HUES64 (cell line): ENCODE results near the gene KDM2A.
A peak's percentile ranks its signal among the peaks of the same experiment; 100 is the strongest.

ENCODE experiments used
- H3K27ac ChIP-seq: 2 replicates; pipeline ENCODE4 v1.7.0; 2013; ENCODE audit warnings: low read depth, low read length, inconsistent platforms
- H3K27me3 ChIP-seq: 2 replicates; pipeline ENCODE4 v1.6.1; 2013; ENCODE audit warnings: mild to moderate bottlenecking, low read length; ENCODE audit not compliant: insufficient read depth
- H3K36me3 ChIP-seq: 2 replicates; pipeline ENCODE4 v1.6.1; 2013; ENCODE audit warnings: mild to moderate bottlenecking, low read length; ENCODE audit not compliant: insufficient read depth
- H3K4me1 ChIP-seq: 2 replicates; pipeline ENCODE4 v1.6.1; 2013; ENCODE audit warnings: mild to moderate bottlenecking, low read length, moderate library complexity; ENCODE audit not compliant: insufficient read depth
- H3K4me3 ChIP-seq: 2 replicates; pipeline ENCODE4 v1.5.1; 2013; ENCODE audit warnings: mild to moderate bottlenecking, low read length, moderate library complexity
- H3K9ac ChIP-seq: 2 replicates; pipeline ENCODE4 v1.6.1; 2013; ENCODE audit warnings: mild to moderate bottlenecking, low read depth, low read length
- H3K9me3 ChIP-seq: 2 replicates; pipeline ENCODE4 v1.6.1; 2013; ENCODE audit warnings: low read depth, low read length; ENCODE audit not compliant: insufficient read depth
- WGBS: fragments of 150-250, 120-280 bp; methylation state at CpG from one replicate; pipeline ENCODE4 v1.1.7; 2013; ENCODE audit warnings: missing lambda C conversion rate; 5-methylcytosine and 5-hydroxymethylcytosine counted together

KDM2A gene

DNA sequence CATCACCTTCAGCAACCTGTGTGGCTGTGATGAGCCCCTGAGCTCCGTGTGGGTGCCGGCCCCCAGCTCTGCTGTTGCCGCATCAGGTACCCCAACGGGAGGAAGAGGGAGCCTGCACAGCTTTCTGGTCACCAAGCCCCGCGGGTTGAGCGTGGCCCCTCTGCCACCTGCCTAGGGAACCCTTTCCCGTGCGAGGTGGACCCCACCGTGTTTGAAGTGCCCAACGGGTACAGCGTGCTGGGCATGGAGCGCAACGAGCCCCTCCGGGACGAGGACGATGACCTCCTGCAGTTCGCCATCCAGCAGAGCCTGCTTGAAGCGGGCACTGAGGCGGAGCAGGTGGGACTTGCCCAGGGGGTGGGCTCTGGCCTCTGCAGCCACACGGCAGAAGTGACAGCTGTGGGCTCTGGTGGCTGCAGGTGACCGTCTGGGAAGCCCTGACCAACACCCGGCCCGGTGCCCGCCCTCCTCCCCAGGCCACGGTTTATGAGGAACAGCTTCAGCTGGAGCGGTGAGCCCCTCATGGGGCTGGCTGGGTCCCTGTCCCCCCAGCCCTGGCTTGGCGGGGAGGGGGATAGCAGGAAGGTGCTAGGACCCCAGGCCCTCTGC is 182.4 kb downstream of the KDM2A start:
- H3K36me3 ChIP-seq: peaks cover 29% of the 10 kb centered on the region
- no peak overlapping the region for H3K9ac ChIP-seq
- 92% methylated on average over 28 of the region's 28 CpGs for WGBS
- no peaks in the 10 kb centered on the region for H3K9me3 ChIP-seq
- peaks cover 16% of the 10 kb centered on the region for H3K4me1 ChIP-seq
- H3K27ac ChIP-seq: no peak overlapping the region
- H3K4me3 ChIP-seq: peak overlapping the region; percentile 78; the same call in 1 of the 2 replicates
- H3K27me3 ChIP-seq: peaks cover 11% of the 10 kb centered on the region

DNA sequence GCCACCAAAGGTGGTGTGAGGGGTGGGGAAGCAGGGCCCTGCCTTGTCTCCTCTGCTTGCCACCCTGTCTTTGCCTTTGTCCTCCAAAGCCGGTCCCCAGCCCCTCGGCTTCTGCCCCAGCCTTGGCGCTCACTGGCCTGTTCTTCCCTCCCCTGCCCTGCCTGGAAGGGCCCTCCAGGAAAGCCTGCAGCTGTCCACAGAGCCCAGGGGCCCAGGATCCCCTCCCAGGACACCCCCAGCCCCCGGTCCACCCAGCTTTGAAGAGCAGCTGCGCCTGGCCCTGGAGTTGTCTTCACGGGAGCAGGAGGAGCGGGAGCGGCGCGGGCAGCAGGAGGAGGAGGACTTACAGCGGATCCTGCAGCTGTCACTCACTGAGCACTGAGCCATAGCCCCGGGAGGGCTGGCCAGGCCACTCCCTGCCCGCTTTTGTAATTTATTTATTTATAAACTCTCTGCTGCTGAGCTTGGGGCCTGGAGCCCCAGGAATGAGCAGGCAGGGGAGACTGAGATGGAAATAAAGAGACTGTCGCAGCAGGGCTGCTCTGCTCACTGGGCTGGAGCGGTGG is 183.0 kb downstream of the KDM2A start:
- 14% methylated on average over 15 of the region's 15 CpGs for WGBS
- Histone ChIP-seq H3K27me3 (peaks cover 11% of the 10 kb centered on the region), H3K4me1 (peaks cover 16% of the 10 kb centered on the region), H3K9me3 (no peaks in the 10 kb centered on the region), H3K36me3 (peaks cover 26% of the 10 kb centered on the region), H3K9ac (peak overlapping the region; percentile 55), H3K27ac (peak overlapping the region; percentile 86; the same call in 1 of the 2 replicates), H3K4me3 (peak overlapping the region; percentile 78)

DNA sequence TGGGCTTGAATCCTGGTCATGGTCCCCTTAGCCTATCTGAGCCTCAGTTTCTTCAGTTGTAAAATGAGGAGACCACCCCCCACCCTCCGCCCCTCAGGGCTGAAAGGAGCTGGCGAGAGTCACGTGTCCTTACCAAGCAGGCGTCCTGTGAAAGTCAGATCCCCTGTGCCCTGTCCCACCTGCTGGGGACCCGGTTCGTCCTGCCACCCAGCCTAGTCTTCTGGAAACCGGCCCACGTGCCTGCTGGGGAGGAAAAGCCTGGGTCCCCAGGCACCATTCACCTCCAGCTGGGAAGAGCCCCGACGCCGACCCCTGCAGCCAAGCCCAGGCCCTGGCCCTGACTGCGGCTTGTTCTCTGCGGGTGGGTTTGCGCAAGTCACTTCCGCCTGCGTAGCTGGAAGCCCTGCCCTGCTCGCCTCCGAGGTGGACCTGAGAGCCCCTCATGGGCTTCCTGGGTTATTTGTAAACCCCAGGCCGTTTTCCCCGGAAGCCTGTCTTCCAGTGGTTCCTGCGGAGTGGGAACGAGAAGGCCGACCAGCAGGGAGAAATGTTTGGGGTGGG is 183.6 kb downstream of the KDM2A start:
- Histone ChIP-seq H3K27ac (peak overlapping the region; percentile 86; the same call in 1 of the 2 replicates), H3K4me1 (peaks cover 16% of the 10 kb centered on the region), H3K27me3 (peaks cover 11% of the 10 kb centered on the region), H3K9me3 (no peaks in the 10 kb centered on the region), H3K36me3 (peaks cover 26% of the 10 kb centered on the region), H3K4me3 (peak overlapping the region; percentile 78), H3K9ac (peak overlapping the region; percentile 61)
- 3% methylated on average over 23 of the region's 23 CpGs for WGBS

DNA sequence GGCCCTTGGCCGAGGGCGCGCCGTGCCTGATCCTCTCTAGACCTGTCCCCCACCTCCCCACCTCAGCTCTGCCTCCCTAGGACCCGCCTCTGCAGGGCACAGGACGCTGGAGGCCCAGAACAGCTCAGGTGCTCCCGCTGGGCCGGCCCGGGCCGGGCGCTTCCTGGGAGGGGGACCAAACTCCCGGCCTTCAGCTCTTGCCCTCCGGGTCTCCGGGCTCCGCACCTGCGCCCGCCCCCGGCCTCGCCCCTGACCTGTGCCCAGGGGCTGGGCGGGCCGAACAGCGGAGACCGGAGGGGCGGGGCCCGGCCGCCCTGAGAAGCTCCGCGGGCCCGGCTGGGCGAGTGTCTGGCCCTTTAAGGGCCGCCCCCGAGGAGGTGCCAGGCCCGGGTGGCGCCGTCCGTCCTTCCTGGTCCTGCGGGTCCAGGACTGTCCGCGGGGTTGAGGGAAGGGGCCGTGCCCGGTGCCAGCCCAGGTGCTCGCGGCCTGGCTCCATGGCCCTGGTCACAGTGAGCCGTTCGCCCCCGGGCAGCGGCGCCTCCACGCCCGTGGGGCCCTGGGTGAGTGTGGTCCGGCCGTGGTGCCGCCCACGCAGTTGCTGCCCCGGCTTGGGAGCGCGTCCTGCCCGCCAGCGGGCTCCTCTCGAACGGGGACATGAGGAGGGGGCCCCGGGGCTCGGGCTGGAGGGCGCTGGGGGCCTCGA is 184.2 kb downstream of the KDM2A start, which contains the start of gene SSH3:
SSH3 (plus strand) TSS at position 399 of the 703 bp plus-strand sequence; CDS start at position 495, 96 bp downstream.
- H3K9me3 ChIP-seq: no peaks in the 10 kb centered on the region
- H3K27ac ChIP-seq: peak within 1 kb of the TSS; percentile 86; the same call in 1 of the 2 replicates
- WGBS: 1% methylated on average over 65 of the region's 65 CpGs
- H3K36me3 ChIP-seq: peaks cover 24% of the 10 kb centered on the region
- peaks cover 11% of the 10 kb centered on the region for H3K27me3 ChIP-seq
- peak within 1 kb of the TSS; percentile 78 for H3K4me3 ChIP-seq
- peaks cover 16% of the 10 kb centered on the region for H3K4me1 ChIP-seq
- peak within 1 kb of the TSS; percentile 61 for H3K9ac ChIP-seq

DNA sequence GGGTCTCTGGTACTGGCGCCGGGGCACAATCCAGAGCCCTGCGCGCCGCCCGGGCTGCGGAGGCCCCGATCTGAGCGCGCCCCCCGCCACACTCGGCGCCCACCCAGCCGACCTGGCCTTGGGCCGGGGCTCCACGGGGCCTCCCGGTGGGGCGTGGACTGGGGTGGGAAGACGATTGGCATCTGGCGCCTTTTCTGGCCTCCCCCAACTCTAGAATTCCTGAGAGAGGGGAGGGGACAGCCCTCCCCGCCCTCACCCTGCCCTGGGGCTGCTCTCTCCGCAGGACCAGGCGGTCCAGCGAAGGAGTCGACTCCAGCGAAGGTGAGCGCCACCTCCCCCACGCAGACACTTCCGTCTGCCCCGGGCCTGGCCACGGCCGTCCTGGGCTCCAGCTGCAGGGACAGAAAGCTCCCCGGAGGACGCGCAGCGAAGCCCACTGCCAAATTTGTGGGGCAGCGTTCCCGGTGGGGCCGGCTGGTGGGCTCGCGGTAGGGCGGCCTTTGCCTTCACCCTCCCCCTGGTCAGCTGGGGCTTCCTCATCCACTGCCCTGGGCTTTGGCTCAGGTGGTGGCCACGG is 184.9 kb downstream of the KDM2A start:
- peak overlapping the region; percentile 78 for H3K4me3 ChIP-seq
- no peak overlapping the region; the same call in 1 of the 2 replicates for H3K27ac ChIP-seq
- H3K9me3 ChIP-seq: no peaks in the 10 kb centered on the region
- WGBS: 2% methylated on average over 43 of the region's 43 CpGs
- peaks cover 18% of the 10 kb centered on the region for H3K36me3 ChIP-seq
- H3K9ac ChIP-seq: peak overlapping the region; percentile 61
- peaks cover 11% of the 10 kb centered on the region for H3K27me3 ChIP-seq
- peaks cover 16% of the 10 kb centered on the region for H3K4me1 ChIP-seq

DNA sequence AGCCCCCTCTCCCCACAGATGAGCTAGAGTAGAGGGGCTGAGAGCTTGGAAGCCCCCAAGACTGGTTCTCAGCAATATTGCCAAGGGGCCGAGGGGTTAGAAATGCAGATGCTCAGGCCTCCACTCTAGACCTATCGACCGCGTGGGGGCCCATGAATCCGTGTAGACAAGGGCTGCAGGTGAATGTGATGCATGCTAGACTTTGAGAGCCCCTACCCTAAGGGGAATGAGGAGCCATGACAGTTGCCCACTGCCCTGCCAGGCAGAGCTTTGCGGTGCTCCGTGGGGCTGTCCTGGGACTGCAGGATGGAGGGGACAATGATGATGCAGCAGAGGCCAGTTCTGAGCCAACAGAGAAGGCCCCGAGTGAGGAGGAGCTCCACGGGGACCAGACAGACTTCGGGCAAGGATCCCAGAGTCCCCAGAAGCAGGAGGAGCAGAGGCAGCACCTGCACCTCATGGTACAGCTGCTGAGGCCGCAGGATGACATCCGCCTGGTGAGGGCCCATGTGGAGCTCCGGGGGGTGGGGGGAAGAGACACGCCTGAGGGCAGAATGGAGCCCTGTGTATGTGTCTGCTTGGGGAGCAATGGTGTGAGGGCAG is 185.5 kb downstream of the KDM2A start:
- H3K27me3 ChIP-seq: peaks cover 11% of the 10 kb centered on the region
- 0 out of 2 replicates have a peak overlapping the region, but pooled peaks have one; percentile 61 for H3K9ac ChIP-seq
- WGBS: 75% methylated on average over 14 of the region's 14 CpGs
- H3K4me1 ChIP-seq: peaks cover 16% of the 10 kb centered on the region
- no peaks in the 10 kb centered on the region for H3K9me3 ChIP-seq
- peaks cover 15% of the 10 kb centered on the region for H3K36me3 ChIP-seq
- H3K4me3 ChIP-seq: peak overlapping the region; percentile 78
- no peak overlapping the region for H3K27ac ChIP-seq

DNA sequence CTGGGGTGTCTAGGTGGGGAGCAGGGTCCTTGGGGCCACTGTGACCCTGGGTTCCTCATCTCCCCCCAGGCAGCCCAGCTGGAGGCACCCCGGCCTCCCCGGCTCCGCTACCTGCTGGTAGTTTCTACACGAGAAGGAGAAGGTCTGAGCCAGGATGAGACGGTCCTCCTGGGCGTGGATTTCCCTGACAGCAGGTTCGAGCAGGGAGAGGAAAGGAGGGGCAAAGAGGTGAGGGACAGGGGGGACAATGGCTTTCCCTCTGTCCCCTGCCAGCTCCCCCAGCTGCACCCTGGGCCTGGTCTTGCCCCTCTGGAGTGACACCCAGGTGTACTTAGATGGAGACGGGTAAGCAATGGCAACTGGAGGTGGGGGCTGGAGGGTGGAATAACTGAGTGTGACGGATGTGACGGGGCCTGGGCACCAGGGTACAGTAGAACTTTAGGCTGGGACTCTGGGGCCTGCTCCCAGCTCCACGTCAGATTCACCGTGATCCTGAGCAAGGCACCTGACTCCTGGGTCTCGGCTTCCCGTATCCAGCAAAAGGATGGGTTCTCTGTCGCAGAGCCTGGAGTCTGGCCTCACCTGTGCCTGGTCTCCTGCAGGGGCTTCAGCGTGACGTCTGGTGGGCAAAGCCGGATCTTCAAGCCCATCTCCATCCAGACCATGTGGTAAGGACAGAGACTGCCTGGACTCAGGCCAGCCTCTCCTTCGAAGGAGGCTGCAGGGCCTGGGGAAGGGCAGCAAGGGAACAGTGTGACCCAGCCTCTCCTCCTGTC is 187.9 kb downstream of the KDM2A start:
- H3K9me3 ChIP-seq: no peaks in the 10 kb centered on the region
- 0 out of 2 replicates have a peak, but pooled peaks cover 4% of the 10 kb centered on the region for H3K36me3 ChIP-seq
- peaks cover 11% of the 10 kb centered on the region for H3K27me3 ChIP-seq
- no peak overlapping the region for H3K4me3 ChIP-seq
- H3K27ac ChIP-seq: no peak overlapping the region
- no peak overlapping the region for H3K9ac ChIP-seq
- WGBS: 94% methylated on average over 19 of the region's 19 CpGs
- peaks cover 10% of the 10 kb centered on the region for H3K4me1 ChIP-seq

DNA sequence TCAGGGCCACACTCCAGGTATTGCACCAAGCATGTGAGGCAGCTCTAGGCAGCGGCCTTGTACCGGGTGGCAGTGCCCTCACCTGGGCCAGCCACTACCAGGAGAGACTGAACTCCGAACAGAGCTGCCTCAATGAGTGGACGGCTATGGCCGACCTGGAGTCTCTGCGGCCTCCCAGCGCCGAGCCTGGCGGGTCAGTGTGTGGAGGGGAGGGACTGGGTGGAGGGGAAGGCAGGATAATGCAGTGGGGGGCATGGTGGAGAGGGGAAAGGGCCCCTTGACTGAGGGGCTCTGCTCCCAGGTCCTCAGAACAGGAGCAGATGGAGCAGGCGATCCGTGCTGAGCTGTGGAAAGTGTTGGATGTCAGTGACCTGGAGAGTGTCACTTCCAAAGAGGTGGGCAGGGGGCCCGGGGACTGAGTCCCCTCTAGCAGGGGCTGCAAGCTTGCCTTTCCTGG is 188.5 kb downstream of the KDM2A start:
- 92% methylated on average over 12 of the region's 12 CpGs for WGBS
- H3K36me3 ChIP-seq: 0 out of 2 replicates have a peak, but pooled peaks cover 4% of the 10 kb centered on the region
- H3K4me1 ChIP-seq: peaks cover 6% of the 10 kb centered on the region
- peaks cover 11% of the 10 kb centered on the region for H3K27me3 ChIP-seq
- H3K4me3 ChIP-seq: no peak overlapping the region
- no peak overlapping the region for H3K27ac ChIP-seq
- no peaks in the 10 kb centered on the region for H3K9me3 ChIP-seq
- H3K9ac ChIP-seq: no peak overlapping the region
